Measurements from ENCODE around the gene DUOXA1.

DUOXA1 gene

GRCh38 chr15:45129651-45130129 lies at the start of gene DUOXA1, which contains the start of gene DUOX1:
Gene DUOXA1 (minus strand): TSS chr15:45129879. CDS start chr15:45123014, 6,865 bp downstream.
Gene DUOX1 (plus strand): TSS chr15:45129994. CDS start chr15:45131967, 1,973 bp downstream.
- DNase-seq (ENCODE audit: low read depth): no peak
- no peak for TF ChIP-seq CTCF (IDR thresholded peaks at IDR 0.05; ENCODE audit: control insufficient read depth, extremely low read depth, insufficient read depth)
- no peak within 1 kb of the TSS for H3K4me3 ChIP-seq (ENCODE audit: low read depth, low read length)

GRCh38 chr15:45177285-45177684 lies 47.6 kb upstream of the DUOXA1 start:
- H3K4me3 ChIP-seq (ENCODE audit: low read depth, low read length): no peak overlapping the region
- no peak for TF ChIP-seq CTCF (IDR thresholded peaks at IDR 0.05; ENCODE audit: control insufficient read depth, extremely low read depth, insufficient read depth)
- no peak for DNase-seq (ENCODE audit: low read depth)

GRCh38 chr15:45174577-45174976 lies 44.9 kb upstream of the DUOXA1 start:
- H3K4me3 ChIP-seq (ENCODE audit: low read depth, low read length): no peak overlapping the region
- TF ChIP-seq CTCF (IDR thresholded peaks at IDR 0.05; ENCODE audit: control insufficient read depth, extremely low read depth, insufficient read depth): no peak
- no peak for DNase-seq (ENCODE audit: low read depth)

GRCh38 chr15:45174069-45174468 lies 44.4 kb upstream of the DUOXA1 start:
- DNase-seq (ENCODE audit: low read depth): no peak
- H3K4me3 ChIP-seq (ENCODE audit: low read depth, low read length): no peak overlapping the region
- TF ChIP-seq CTCF (IDR thresholded peaks at IDR 0.05; ENCODE audit: control insufficient read depth, extremely low read depth, insufficient read depth): no peak

GRCh38 chr15:45171912-45172311 lies 42.2 kb upstream of the DUOXA1 start:
- DNase-seq (ENCODE audit: low read depth): no peak
- H3K4me3 ChIP-seq (ENCODE audit: low read depth, low read length): no peak overlapping the region
- TF ChIP-seq CTCF (IDR thresholded peaks at IDR 0.05; ENCODE audit: control insufficient read depth, extremely low read depth, insufficient read depth): no peak

- DNase-seq (ENCODE audit: low read depth): no peak
- H3K4me3 ChIP-seq (ENCODE audit: low read depth, low read length): no peak overlapping the region
- no peak for TF ChIP-seq CTCF (IDR thresholded peaks at IDR 0.05; ENCODE audit: control insufficient read depth, extremely low read depth, insufficient read depth)
Measured at GRCh38 chr15:45169608-45170480, 40.2 kb upstream of the DUOXA1 start.

All from LNCaP clone FGC (cell line).